HepG2 (cell line): ENCODE data around the gene PTPA. TPM values are rescaled to one million over a fixed set of nuclear protein-coding genes. Genes with fewer than 3 reads are reported as not detected.

Source experiments
- CCDC6 ChIP-seq: sonication (generic); formaldehyde crosslinking; IDR thresholded peaks from 2 replicates; pipeline ENCODE4 v1.8.1; 2022; ENCODE audit warnings: mild to moderate bottlenecking, missing genetic modification reagents, moderate library complexity
- CSRNP1 ChIP-seq: sonication (generic); formaldehyde crosslinking; IDR thresholded peaks from 2 replicates; pipeline ENCODE4 v1.8.1; 2023; ENCODE audit warnings: mild to moderate bottlenecking, missing genetic modification reagents
- FOXJ3 ChIP-seq: sonication (generic); formaldehyde crosslinking; IDR thresholded peaks from 2 replicates; pipeline ENCODE4 v1.4.0; 2020; ENCODE audit warnings: missing genetic modification reagents, mild to moderate bottlenecking, borderline replicate concordance
- FOXM1 ChIP-seq: sonication (generic); formaldehyde crosslinking; IDR thresholded peaks from 2 replicates; pipeline ENCODE4 v1.5.0; 2020; ENCODE audit warnings: missing genetic modification reagents
- HNRNPL ChIP-seq: fragments of 200-400 bp; formaldehyde crosslinking; IDR thresholded peaks from 2 replicates; pipeline ENCODE4 v1.6.1; 2017; ENCODE audit warnings: mild to moderate bottlenecking, low read depth, low read length
- IKZF4 ChIP-seq: sonication (generic); formaldehyde crosslinking; IDR thresholded peaks from 2 replicates; pipeline ENCODE4 v1.5.1; 2020; ENCODE audit warnings: borderline replicate concordance, mild to moderate bottlenecking, low read depth, missing genetic modification reagents; ENCODE audit errors: not compliant biosample characterization
- KDM1A ChIP-seq: IDR thresholded peaks from 2 replicates; pipeline ENCODE4 v1.6.1; 2016; ENCODE audit warnings: missing compliant biosample characterization
- RBM39 ChIP-seq: fragments of 200-400 bp; formaldehyde crosslinking; IDR thresholded peaks from one replicate; pipeline ENCODE4 v1.6.1; 2018; ENCODE audit warnings: antibody characterized with exemption, mild to moderate bottlenecking, low read depth, low read length; ENCODE audit not compliant: poor library complexity, severe bottlenecking
- SMYD3 ChIP-seq: sonication (generic); formaldehyde crosslinking; IDR thresholded peaks from 2 replicates; pipeline ENCODE4 v1.8.1; 2023; ENCODE audit warnings: mild to moderate bottlenecking, missing genetic modification reagents
- TAF1 ChIP-seq: sonication (generic); formaldehyde crosslinking; IDR thresholded peaks from 2 replicates; pipeline ENCODE4 v1.4.0; 2020; ENCODE audit warnings: missing genetic modification reagents
- ZBTB10 ChIP-seq: sonication (generic); formaldehyde crosslinking; IDR thresholded peaks from 2 replicates; pipeline ENCODE4 v1.4.0; 2020; ENCODE audit warnings: missing genetic modification reagents, borderline replicate concordance
- ZBTB40 ChIP-seq, 2 experiments: fragments of 450-650 bp in 1 of 2; sonication (generic) in 1 of 2; formaldehyde crosslinking in 1 of 2; IDR thresholded peaks; 2 replicates each; pipeline versions ENCODE4 v1.6.1 to v1.8.0; 2016 to 2022; ENCODE audit warnings: antibody characterized with exemption in 1 of 2, mild to moderate bottlenecking in 1 of 2, missing genetic modification reagents in 1 of 2
- ZNF207 ChIP-seq: fragments of 450-650 bp; IDR thresholded peaks from 2 replicates; pipeline ENCODE4 v1.6.1; 2016; ENCODE audit warnings: antibody characterized with exemption, borderline replicate concordance
- ZNF530 ChIP-seq: sonication (generic); formaldehyde crosslinking; IDR thresholded peaks from 2 replicates; pipeline ENCODE4 v1.5.0; 2020; ENCODE audit warnings: low read depth, mild to moderate bottlenecking, missing genetic modification reagents
- polyA plus RNA-seq, 8 experiments: library from polyadenylated mRNA; depleted of rRNA in 3 of 8; stranded (reverse) in 7 of 8; unstranded in 1 of 8; fragments of >200 nt; fragmentation: Illumina TruSeq in 4 of 8; extraction: Trizol in 4 of 8; gene quantifications; 2 replicates each; pipeline versions ENCODE4 v1.2.1 to v1.2.3, GENCODE V29; 2011 to 2016; ENCODE audit warnings: low read depth in 4 of 8, missing spikeins in 1 of 8, mixed read lengths in 1 of 8; ENCODE audit not compliant: insufficient read depth in 1 of 8
- total RNA-seq, 5 experiments: library from RNA; depleted of rRNA; stranded (reverse); fragments of >200 nt; fragmentation: Illumina TruSeq; extraction: Trizol; gene quantifications; 2 replicates each; pipeline ENCODE4 v1.2.3, GENCODE V29; 2016; ENCODE audit warnings: low read depth in 1 of 5

PTPA gene
- total and polyA plus RNA-seq, 2 of the 13 experiments (the other 11 are each of a cell fraction or from before 2014, with no cell fraction given), result 79.3 to 105 TPM

GRCh38 chr9:129174102-129174723 lies 63.0 kb downstream of the PTPA start (continued):
- TF ChIP-seq ZBTB10 (CRISPR knock-in tag), result 0 out of 2 replicates have a peak, but pooled peaks have one; percentile 32
- no peak for TF ChIP-seq IKZF4 (CRISPR knock-in tag)
- no peak for TF ChIP-seq KDM1A (CRISPR knock-in tag)
- TF ChIP-seq ZNF530 (CRISPR knock-in tag), result no peak
- peak; percentile 47 for TF ChIP-seq RBM39
- no peak for TF ChIP-seq ZNF207
- no peak for TF ChIP-seq CCDC6 (CRISPR knock-in tag)
- TF ChIP-seq SMYD3 (CRISPR knock-in tag), result no peak
- TF ChIP-seq FOXM1, result no peak
- no peak for TF ChIP-seq TAF1 (CRISPR knock-in tag)
- TF ChIP-seq FOXJ3 (CRISPR knock-in tag), result no peak
- no peak for TF ChIP-seq CSRNP1
- TF ChIP-seq HNRNPL, result no peak
- no peak for TF ChIP-seq ZBTB40 (IDR thresholded peaks at IDR 0.05)
- no peak for TF ChIP-seq ZBTB40 (CRISPR knock-in tag; IDR thresholded peaks at IDR 0.05)
